SK-N-SH (cell line): ENCODE results near the gene SMYD3. TPM values are rescaled to one million over a fixed set of nuclear protein-coding genes. Genes with fewer than 3 reads are reported as not detected.

Experiments
- CTCF ChIA-PET: fragments of 300-600, 350-600 bp; formaldehyde crosslinking; extraction: SDS; loops from one replicate; lab custom pipeline; 2021; lab: Yijun Ruan, JAX
- POLR2A ChIA-PET: fragments of 350-600 bp; sonication (Branson Sonifier 250); formaldehyde crosslinking; extraction: SDS; loops from one replicate; lab custom pipeline; 2020; ENCODE audit warnings: antibody characterized with exemption, inconsistent platforms; lab: Yijun Ruan, JAX
- DNase-seq: peaks from one replicate; pipeline ENCODE4 v3.0.0; 2012
- H2AFZ ChIP-seq: fragments of 200-600 bp; sonication (generic); 2 replicates; pipeline ENCODE4 v1.8.1; 2016; ENCODE audit warnings: antibody characterized with exemption, mild to moderate bottlenecking, low read depth
- H3F3A ChIP-seq: fragments of 200-600 bp; sonication (generic); replicated peaks from 2 replicates; pipeline ENCODE3; 2016; ENCODE audit warnings: antibody characterized with exemption, mild to moderate bottlenecking; ENCODE audit not compliant: insufficient read depth
- H3K27ac ChIP-seq, 2 experiments: fragments of 200-500 bp in 1 of 2; fragments of 200-600 bp in 1 of 2; sonication (Bioruptor generic) in 1 of 2; sonication (generic), shearing (Covaris generic) in 1 of 2; 2 replicates each; pipeline versions ENCODE4 v1.5.1 to v1.6.1; 2014 to 2016; ENCODE audit warnings: low read depth in 2 of 2, inconsistent platforms in 1 of 2, low read length in 1 of 2, mild to moderate bottlenecking in 1 of 2, mixed read lengths in 1 of 2
- H3K27me3 ChIP-seq: fragments of 200-600 bp; sonication (generic), shearing (Covaris generic); 2 replicates; pipeline ENCODE4 v1.6.1; 2016; ENCODE audit warnings: mixed run types; ENCODE audit not compliant: insufficient read depth
- H3K36me3 ChIP-seq, 2 experiments: fragments of 200-500 bp in 1 of 2; fragments of 200-600 bp in 1 of 2; sonication (Bioruptor generic) in 1 of 2; sonication (generic) in 1 of 2; replicated peaks in 1 of 2; 2 replicates each; pipeline versions ENCODE3 to v1.5.1; 2014 to 2016; ENCODE audit warnings: low read length in 1 of 2, mild to moderate bottlenecking in 1 of 2; ENCODE audit not compliant: insufficient read depth in 2 of 2, control insufficient read depth in 1 of 2
- H3K4me1 ChIP-seq, 2 experiments: fragments of 200-500 bp in 1 of 2; fragments of 200-600 bp in 1 of 2; sonication (Bioruptor generic) in 1 of 2; sonication (generic), shearing (Covaris generic) in 1 of 2; 2 replicates each; pipeline versions ENCODE4 v1.5.1 to v1.6.1; 2014 to 2016; ENCODE audit warnings: low read depth in 1 of 2, low read length in 1 of 2, mixed run types in 1 of 2; ENCODE audit not compliant: insufficient read depth in 2 of 2, control insufficient read depth in 1 of 2
- H3K4me2 ChIP-seq: fragments of 200-600 bp; sonication (generic), shearing (Covaris generic); 2 replicates; pipeline ENCODE4 v1.6.1; 2017; ENCODE audit warnings: mixed run types
- H3K4me3 ChIP-seq, 2 experiments: fragments of 200-500 bp in 1 of 2; fragments of 200-600 bp in 1 of 2; sonication (Bioruptor generic) in 1 of 2; sonication (generic), shearing (Covaris generic) in 1 of 2; 2 replicates each; pipeline versions ENCODE4 v1.5.1 to v1.8.1; 2014 to 2016; ENCODE audit warnings: low read depth in 2 of 2, inconsistent platforms in 1 of 2, low read length in 1 of 2, mild to moderate bottlenecking in 1 of 2, mixed read lengths in 1 of 2, moderate library complexity in 1 of 2
- H3K79me2 ChIP-seq: fragments of 200-600 bp; sonication (generic); 2 replicates; pipeline ENCODE4 v1.8.1; 2017; ENCODE audit warnings: mild to moderate bottlenecking; ENCODE audit not compliant: insufficient read depth
- H3K9ac ChIP-seq: fragments of 200-600 bp; sonication (generic); 2 replicates; pipeline ENCODE4 v1.6.1; 2017; ENCODE audit warnings: mixed run types
- H3K9me2 ChIP-seq: fragments of 200-600 bp; sonication (generic); 2 replicates; pipeline ENCODE4 v1.6.1; 2017; ENCODE audit warnings: mixed run types
- H3K9me3 ChIP-seq: fragments of 200-600 bp; sonication (generic); 2 replicates; pipeline ENCODE4 v1.6.1; 2017; ENCODE audit warnings: mixed run types, mild to moderate bottlenecking, moderate library complexity
- H4K20me1 ChIP-seq: fragments of 200-600 bp; sonication (generic); 2 replicates; pipeline ENCODE4 v1.6.1; 2017; ENCODE audit warnings: mild to moderate bottlenecking, mixed run types; ENCODE audit not compliant: insufficient read depth
- CHD2 ChIP-seq: fragments of 150-350 bp; IDR thresholded peaks from 2 replicates; pipeline ENCODE4 v1.6.1; 2018; ENCODE audit warnings: low read length; ENCODE audit not compliant: partially characterized antibody
- EZH2phosphoT487 ChIP-seq: fragments of 200-600 bp; sonication (generic); IDR thresholded peaks from 2 replicates; pipeline ENCODE4 v1.6.1; 2017; ENCODE audit warnings: low read depth, mixed run types, mild to moderate bottlenecking, antibody characterized with exemption, moderate library complexity, borderline replicate concordance
- FOSL2 ChIP-seq: IDR thresholded peaks from 2 replicates; pipeline ENCODE4 v1.4.0; 2012; ENCODE audit warnings: low read depth, mild to moderate bottlenecking, moderate library complexity, borderline replicate concordance
- GABPA ChIP-seq: IDR thresholded peaks from 2 replicates; pipeline ENCODE4 v1.4.0; 2012; ENCODE audit warnings: low read depth, mild to moderate bottlenecking
- JUND ChIP-seq: IDR thresholded peaks from 2 replicates; pipeline ENCODE4 v1.4.0; 2012
- MAX ChIP-seq: IDR thresholded peaks from 2 replicates; pipeline ENCODE4 v1.4.0; 2012; ENCODE audit warnings: low read depth
- MEF2A ChIP-seq: IDR thresholded peaks from 2 replicates; pipeline ENCODE4 v1.4.0; 2012; ENCODE audit warnings: low read depth, borderline replicate concordance
- NFIC ChIP-seq: IDR thresholded peaks from 2 replicates; pipeline ENCODE4 v1.4.0; 2012; ENCODE audit warnings: borderline replicate concordance
- NRF1 ChIP-seq: IDR thresholded peaks from 2 replicates; pipeline ENCODE4 v1.6.1; 2012; ENCODE audit warnings: low read depth, mild to moderate bottlenecking, low read length
- POLR2AphosphoS5 ChIP-seq: IDR thresholded peaks from 2 replicates; pipeline ENCODE4 v1.6.1; 2012; ENCODE audit warnings: low read depth, low read length
- RAD21 ChIP-seq: IDR thresholded peaks from 2 replicates; pipeline ENCODE4 v1.6.1; 2012; ENCODE audit warnings: mild to moderate bottlenecking, low read length
- RCOR1 ChIP-seq: fragments of 150-350 bp; IDR thresholded peaks from 2 replicates; pipeline ENCODE4 v1.6.1; 2017; ENCODE audit warnings: antibody characterized with exemption, low read length
- SIN3A ChIP-seq: IDR thresholded peaks from 2 replicates; pipeline ENCODE4 v1.6.1; 2012; ENCODE audit warnings: low read depth, mild to moderate bottlenecking, low read length, moderate library complexity, borderline replicate concordance
- USF2 ChIP-seq: fragments of 150-350 bp; IDR thresholded peaks from 2 replicates; pipeline ENCODE4 v1.6.1; 2017; ENCODE audit warnings: antibody characterized with exemption, low read length, low read depth, borderline replicate concordance
- YY1 ChIP-seq: IDR thresholded peaks from 2 replicates; pipeline ENCODE4 v1.4.0; 2012; ENCODE audit warnings: low read depth, mild to moderate bottlenecking
- WGBS: methylation state at CpG from one replicate; pipeline ENCODE4 v1.1.6; 2017; ENCODE audit warnings: low lambda C conversion rate; 5-methylcytosine and 5-hydroxymethylcytosine counted together
- polyA plus RNA-seq, 3 experiments: library from polyadenylated mRNA; depleted of rRNA; stranded (reverse); fragments of >200 nt; gene quantifications; 2 replicates each; pipeline ENCODE4 v1.2.3, GENCODE V29; 2012
- TF ChIP-seq, protein P1 (sequence below): IDR thresholded peaks from 2 replicates; pipeline ENCODE4 v1.4.0; 2012; ENCODE audit warnings: low read depth, borderline replicate concordance

Gene SMYD3
- polyA plus RNA-seq, 1 of the 3 experiments (the other 2 are of a cell fraction) = 31.4 TPM

DNA sequence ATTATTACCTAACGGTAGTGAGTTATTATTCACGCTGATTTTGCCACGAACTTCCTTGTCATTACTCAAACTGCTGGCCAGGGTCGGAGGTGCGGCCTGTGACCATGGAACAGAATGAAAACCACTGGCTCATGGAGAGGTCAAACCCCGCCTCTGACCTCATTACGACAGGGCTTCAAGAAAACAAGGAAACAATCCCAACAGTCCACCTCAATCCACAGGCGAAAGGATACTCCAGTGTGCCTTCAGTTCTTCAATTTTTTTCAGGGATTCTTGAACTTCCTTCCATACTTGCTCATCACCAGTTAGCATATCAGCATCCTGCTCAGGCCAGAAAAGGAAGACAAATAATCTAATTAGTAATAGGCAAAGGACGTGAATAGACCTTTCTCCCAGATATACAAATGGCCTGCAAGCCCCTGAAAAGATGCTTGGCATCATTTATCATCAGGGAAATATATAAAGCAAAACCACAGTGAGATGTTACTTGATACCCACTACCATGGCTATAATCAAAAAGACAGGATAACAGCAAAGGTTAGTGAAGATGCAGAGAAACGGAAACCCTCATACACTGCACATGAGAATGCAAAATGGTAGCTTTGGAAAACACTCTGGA is 643.4 kb downstream of the SMYD3 start (continued):
- TF ChIP-seq CHD2 = no peak
- TF ChIP-seq GABPA = no peak
- no peak for TF ChIP-seq EZH2phosphoT487
- no peak for TF ChIP-seq RCOR1
- TF ChIP-seq, protein P1, sequence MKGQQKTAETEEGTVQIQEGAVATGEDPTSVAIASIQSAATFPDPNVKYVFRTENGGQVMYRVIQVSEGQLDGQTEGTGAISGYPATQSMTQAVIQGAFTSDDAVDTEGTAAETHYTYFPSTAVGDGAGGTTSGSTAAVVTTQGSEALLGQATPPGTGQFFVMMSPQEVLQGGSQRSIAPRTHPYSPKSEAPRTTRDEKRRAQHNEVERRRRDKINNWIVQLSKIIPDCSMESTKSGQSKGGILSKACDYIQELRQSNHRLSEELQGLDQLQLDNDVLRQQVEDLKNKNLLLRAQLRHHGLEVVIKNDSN = no peak
- no peak for TF ChIP-seq YY1
- TF ChIP-seq JUND = no peak; the same call in 1 of the 2 replicates

- no peaks in the 10 kb centered on the region for H3K27me3 ChIP-seq
- no peaks in the 10 kb centered on the region for H3K9me2 ChIP-seq
- H3K27ac ChIP-seq = peak overlapping the region; percentile 22 to 100; a peak in 3 of 4 replicates
- no peak for DNase-seq
- H3K36me3 ChIP-seq = peaks cover 0 to 4% of the 10 kb centered on the region in 2 experiments
- ChIA-PET CTCF (interaction anchor here (0.6 kb wide), 1 partner anchor 485 kb away, joined by 3 read pairs; no protein-coding TSS in a partner anchor), POLR2A (no interaction called here)
- no peaks in the 10 kb centered on the region for H3K79me2 ChIP-seq
- no peak overlapping the region for H2AFZ ChIP-seq
- WGBS = 81% methylated on average over 6 of the region's 6 CpGs
- H3F3A ChIP-seq = peaks cover 21% of the 10 kb centered on the region
- TF ChIP-seq RCOR1 = no peak
- H4K20me1 ChIP-seq = no peaks in the 10 kb centered on the region
- no peak overlapping the region for H3K4me2 ChIP-seq
- H3K9me3 ChIP-seq = no peaks in the 10 kb centered on the region
- peaks cover 25 to 39% of the 10 kb centered on the region in 2 experiments for H3K4me1 ChIP-seq
- H3K9ac ChIP-seq = no peak overlapping the region
- H3K4me3 ChIP-seq = no peak overlapping the region
Observed at GRCh38 chr1:245862812-245863540, 644.1 kb downstream of the SMYD3 start.

DNA sequence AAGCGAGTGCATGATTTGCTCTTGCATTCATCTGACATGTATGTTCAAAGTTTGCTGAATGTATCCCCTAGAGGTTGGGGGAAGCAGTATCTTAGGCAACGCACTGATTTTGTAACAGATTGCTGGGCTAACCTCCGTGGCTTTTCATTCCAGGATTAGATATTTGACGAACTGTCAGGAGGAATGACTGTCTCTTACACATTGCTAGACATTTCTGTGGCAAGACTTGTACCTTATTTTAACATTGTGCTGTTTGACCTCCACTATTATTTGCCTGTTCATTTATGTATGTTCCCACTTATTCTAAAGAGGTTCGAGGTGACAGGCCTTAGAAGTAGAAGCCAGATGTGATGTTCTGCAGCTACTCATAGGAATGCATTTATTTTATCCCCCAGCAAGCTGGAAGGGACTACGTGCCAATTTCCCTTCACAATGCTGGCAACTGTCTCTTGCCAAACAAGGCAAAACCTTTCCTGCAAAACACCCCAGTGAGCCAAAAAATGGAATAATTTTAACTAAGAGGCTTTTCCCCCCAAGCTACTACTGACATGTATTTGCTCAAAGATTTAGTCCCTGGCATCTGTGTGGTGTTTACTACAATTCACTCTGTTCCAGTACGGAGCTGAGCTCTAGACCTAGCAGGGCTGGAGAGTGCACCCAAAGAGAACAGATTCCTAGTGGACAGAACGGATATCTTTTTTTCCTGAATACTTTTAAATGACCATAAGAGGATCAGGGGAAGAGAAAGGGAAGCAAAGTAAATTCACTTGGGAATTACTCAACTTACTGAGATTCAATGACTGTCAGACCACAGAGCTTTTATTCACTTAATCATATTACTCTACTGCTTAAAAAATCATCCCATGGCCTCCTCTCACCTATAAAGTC is 646.2 kb downstream of the SMYD3 start:
- no peaks in the 10 kb centered on the region for H3K27me3 ChIP-seq
- no peaks in the 10 kb centered on the region for H3K79me2 ChIP-seq
- WGBS = 23% methylated on average over 8 of the region's 8 CpGs
- peaks cover 0 to 6% of the 10 kb centered on the region in 2 experiments for H3K36me3 ChIP-seq
- H3K4me1 ChIP-seq = peaks cover 31 to 53% of the 10 kb centered on the region in 2 experiments
- peaks cover 21% of the 10 kb centered on the region for H3F3A ChIP-seq
- POLR2A ChIA-PET = no interaction called here
- H3K27ac ChIP-seq = peak overlapping the region; percentile 98 to 100
- peak overlapping the region; percentile 62; the same call in 1 of the 2 replicates for H3K4me2 ChIP-seq
- H3K4me3 ChIP-seq = no peak overlapping the region; a peak in 1 of 4 replicates
- DNase-seq = no peak
- H3K9ac ChIP-seq = peak overlapping the region; percentile 63
- CTCF ChIA-PET = interaction anchor here (0.6 kb wide), 1 partner anchor 18 kb away, joined by 3 read pairs; no protein-coding TSS in a partner anchor
- no peaks in the 10 kb centered on the region for H3K9me2 ChIP-seq
- no peaks in the 10 kb centered on the region for H4K20me1 ChIP-seq
- no peak overlapping the region for H2AFZ ChIP-seq
- no peaks in the 10 kb centered on the region for H3K9me3 ChIP-seq
- peak; percentile 95 for TF ChIP-seq NFIC
- peak; percentile 50 for TF ChIP-seq MAX
- peak; percentile 58; the same call in 1 of the 2 replicates for TF ChIP-seq SIN3A
- TF ChIP-seq MEF2A = 0 out of 2 replicates have a peak, but pooled peaks have one; percentile 18
- no peak for TF ChIP-seq USF2
- peak; percentile 73 for TF ChIP-seq POLR2AphosphoS5
- no peak for TF ChIP-seq NRF1
- TF ChIP-seq YY1 = no peak
- no peak for TF ChIP-seq RAD21
- TF ChIP-seq FOSL2 = no peak
